Suppressor macrophage (primary cell): ENCODE data around the gene ZFAND3.

Experiments used
- DNase-seq, 4 experiments: peaks; one replicate each; pipeline ENCODE4 v3.0.0-alpha.2; 2020 to 2022

The ZFAND3 gene

DNA sequence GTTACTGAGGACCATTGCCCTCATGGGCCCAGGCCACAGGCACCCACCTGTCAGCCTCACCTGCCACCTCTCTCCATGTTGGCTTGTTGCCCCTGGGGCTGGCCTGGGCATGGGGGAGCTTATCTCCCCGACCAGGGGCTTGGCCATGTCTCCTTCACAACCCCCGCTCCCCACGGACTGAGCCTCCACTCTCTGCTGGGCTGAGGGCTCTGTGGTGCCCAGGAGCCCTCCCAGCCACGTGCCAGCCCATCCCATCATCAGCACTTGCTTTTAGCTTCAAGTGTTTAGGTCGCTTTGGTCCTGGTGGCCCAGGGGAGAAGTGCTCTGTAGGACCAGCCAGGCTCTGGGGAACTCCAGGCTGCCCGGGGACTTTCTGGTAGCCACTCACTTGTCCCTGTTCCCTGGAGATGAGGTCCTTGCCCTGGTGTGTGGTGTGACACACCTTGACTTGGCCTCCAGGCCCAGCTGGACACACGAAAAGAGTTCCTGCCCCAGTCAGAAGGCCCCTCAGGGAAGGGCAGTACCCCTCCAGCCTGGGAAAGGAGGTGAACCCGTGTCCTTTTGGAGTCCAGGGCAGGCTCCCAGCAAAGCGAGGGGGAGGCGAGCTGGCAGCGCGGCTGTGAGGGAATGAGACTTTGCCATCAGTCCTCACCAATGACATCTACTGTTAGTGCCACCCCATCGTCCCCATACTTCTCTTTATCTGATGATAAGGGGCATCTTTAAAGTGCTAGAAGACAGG, 352.6 kb downstream of the ZFAND3 start:
- no peak for DNase-seq

DNA sequence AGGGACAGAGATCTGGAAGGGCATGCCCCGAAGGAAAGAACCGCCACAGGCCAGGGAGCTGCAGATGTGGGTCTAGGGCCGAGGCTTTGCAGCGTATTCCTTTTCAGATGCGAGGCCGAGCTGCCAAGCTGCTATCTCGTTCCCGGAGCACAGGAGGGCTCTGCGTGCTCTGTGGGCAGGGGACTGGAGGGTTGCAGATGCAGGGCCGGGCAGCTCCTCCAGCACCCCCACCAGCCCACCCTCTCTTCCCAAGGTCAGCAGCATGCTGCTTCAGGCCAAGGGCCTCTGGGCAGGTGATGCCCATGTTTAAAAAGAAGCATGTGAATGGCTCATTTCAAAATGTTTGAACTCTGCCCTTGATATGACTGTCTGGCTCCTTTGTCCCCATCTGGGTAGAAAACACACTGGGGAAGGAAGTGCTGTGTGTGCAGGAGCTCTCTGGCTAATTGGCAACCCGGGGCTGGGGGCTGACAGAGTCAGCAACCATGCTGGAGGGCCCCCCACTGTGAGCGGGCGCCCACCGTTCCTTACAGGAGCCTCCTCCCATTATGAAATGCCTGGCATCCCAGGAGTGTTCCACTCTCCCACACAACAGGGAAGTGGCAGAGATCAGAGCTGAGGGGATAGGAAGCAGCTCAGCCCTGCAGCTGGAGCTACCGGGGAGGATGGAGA, 353.3 kb downstream of the ZFAND3 start:
- no peak for DNase-seq

DNA sequence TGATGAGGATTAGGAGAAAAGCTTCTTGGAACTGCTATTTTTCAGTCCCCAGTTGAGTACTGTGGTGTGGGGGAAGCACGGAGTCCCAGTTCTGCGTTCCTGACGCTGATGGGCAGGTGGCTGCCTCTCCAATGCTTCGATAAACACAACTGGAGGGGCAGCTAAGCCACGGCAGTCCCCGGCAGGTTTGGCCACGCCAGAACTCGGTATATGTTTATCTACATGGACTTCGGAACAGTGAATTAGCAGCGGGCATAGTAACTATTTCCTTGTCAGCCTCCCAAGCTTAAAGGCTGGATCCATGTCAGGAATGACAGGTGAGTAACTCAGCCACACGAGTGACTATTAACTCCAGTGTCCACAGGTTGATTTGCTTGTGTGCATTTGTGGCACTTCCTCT, 354.4 kb downstream of the ZFAND3 start:
- DNase-seq: no peak

DNA sequence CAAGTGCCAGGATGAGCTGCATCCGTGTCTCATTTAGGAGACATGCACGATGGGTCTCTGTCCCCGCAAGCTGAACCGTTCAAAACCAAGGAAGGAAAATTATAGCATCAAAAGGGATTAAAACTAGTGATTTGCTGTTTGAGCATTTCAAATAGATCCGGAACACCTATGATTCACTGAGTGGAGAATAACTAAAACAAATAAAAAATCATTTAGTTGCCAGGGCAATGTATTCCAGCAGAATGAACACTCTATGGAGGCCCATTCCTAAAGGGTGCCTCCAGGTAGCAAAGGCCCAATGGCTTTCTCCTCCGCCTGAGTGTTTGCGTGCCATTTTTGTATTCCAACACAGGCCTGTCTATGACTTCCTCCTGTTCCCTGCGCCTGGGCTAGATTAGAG, 354.8 kb downstream of the ZFAND3 start:
- DNase-seq: no peak

DNA sequence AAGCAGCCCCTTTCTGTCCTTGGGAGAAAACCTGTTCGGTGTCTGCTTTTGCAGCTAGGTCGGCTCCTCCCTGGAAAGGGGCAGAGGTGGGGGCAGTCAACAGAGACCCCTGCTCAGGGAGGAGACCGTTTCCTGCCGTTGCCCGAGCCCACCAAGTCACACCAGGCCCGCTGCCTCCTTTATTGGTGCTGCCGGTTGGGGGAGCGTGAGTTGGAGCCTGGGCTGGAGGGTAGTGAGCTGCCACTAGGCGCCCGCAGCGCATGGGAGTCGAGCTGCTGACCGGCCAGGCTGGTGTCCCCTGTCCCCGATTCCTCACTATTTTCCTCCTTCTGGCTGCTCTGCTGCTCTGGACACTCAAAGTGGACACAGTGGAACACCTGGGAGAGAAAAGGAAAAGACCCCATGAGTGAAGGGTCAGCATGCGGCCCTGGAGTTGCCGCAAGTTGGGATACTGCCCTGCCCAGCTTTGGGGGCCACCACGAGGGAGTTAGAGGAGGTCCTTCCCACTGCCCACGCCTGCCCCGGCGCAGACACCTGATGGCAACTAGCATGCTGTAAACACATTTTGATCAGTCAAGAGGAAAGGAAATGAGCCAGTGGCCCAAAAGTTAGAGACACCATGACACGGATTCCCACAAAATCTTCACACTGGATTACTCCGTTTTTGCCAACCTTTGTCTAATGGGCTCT, 355.4 kb downstream of the ZFAND3 start:
- no peak for DNase-seq

DNA sequence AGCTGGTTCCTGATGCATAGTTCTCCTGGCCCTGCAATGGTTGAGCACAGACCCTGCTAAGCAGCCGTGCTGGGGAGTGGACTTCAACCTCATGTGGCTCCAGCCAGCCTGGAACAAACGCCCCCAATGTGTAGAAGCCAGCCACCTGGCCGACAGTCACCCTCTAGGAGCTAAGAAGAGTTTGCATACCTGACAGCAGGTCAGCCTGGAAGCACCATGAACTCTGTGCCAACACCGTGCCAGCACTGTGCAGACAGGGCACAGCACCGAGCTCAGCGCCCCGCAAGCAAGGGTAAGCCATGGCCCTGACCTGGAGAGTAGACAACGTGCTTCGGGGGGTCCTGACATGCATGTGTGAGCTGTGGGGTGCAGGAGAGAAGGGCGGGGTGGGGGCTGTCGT, 356.3 kb downstream of the ZFAND3 start:
- DNase-seq: no peak

DNA sequence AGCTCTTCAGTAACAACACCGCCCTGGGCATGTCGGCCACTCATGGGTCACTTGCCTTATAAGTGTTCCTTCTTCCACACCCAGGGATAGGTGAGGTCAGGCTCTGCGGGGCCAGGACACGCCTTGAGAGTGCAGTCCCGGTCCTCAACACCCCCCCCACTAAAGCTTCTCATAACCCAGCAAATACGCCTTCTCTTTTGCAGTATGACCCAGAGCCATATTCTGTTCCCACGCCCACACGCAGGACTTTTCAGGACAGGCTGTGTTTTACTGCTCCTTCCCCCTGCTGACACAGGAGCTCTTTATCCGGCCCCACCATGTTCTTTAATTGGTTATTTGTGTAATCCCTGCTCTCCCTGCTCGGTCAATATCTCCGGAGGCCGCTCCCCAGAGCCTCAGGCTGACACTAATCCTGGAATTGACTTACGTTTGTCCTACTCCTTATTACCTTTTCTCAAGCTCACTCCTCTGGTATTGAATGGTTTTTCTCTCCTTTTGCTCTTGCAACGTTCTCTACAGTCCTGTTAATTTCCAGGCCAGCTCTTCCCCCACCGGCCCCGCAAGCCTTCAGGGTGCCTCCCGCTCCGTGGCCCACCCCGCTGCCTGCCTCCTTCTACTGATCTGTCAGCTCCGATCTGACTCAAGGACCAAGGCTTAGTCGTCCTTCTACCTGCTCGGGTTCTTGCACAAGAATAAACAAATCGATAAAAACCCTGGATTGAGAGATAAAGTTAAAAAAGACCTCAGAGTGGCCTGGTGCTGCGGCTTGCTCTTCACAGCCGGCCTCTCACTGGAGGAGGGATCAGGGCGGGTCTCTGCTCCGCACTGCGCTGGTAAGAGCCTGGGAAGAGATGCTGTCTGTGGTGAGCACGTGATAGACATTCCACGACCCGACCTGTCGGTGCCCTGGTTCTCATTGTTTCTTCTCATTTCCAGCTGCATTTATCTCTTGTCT, 357.5 kb downstream of the ZFAND3 start:
- peak in 3 of 4 experiments; percentile 15 to 30 (median 28) for DNase-seq

DNA sequence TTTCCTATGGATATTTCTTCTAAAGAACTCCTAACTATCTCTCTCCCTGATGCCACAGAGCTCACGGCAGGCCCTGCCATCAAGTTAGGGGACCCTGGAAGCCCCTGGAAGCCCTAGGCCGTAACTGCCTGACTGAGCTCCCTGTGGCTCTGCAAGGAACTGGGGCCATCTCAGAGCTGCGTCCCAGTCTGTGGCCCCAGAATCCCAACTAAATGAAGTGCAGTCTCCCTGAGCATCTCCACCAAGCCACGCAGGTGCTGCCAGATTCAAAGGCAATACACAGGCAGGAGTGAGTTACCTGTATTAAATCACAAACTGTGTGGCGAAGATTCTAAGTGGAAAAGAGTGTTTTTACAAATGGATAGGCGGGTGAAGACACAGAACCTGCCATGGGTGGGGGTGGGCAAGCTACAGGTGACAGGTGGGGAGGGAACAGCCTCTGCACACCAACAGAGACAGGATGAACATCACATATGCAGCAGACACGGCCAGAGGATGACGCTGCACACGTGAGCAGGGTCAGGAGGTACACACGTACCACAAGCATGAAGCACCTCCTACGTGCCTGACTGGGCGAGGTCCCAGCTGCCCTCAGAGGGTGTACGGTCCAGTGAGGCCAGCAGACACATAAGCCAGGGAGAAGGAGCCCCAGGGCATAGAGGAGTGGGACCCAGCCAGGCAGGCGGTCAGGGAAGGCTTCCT, 358.5 kb downstream of the ZFAND3 start:
- peak in 1 of 4 experiments; percentile 1 for DNase-seq

DNA sequence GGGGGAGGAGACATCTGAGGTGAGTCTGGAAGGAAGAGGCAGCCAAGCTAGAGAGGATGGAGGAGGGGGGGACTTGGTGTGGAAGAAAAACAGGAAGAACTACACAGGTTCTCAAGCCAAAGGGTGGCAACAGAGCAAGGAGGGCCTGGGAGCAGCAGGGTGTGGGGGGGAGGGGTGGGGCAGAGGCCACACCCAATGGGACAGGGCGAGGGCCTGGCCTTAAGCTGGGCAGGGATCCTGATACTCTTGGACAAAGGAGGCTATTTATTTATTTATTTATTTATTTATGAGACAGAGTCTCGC, 359.0 kb downstream of the ZFAND3 start:
- peak in 1 of 4 experiments; percentile 0 for DNase-seq

DNA sequence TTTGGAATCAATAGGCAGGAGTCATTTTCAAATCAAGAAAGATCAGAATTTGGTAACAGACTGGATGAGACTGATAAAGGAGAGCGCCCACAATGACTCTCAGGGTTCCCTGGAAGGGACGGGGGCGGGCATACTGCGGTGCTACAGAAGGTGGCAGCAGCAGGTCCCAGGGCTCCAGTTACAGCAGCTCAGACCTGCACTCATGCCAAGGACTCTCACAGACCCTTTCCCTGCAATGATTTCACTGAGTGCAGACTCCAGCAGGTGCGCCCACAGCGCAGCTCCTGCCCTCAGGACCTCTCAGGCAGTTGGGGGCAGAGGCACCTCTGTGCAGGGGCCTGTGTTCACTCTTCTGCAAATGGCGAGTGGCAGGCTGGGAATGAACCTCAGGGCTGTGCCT, 359.8 kb downstream of the ZFAND3 start:
- peak in 1 of 4 experiments; percentile 1 for DNase-seq

DNA sequence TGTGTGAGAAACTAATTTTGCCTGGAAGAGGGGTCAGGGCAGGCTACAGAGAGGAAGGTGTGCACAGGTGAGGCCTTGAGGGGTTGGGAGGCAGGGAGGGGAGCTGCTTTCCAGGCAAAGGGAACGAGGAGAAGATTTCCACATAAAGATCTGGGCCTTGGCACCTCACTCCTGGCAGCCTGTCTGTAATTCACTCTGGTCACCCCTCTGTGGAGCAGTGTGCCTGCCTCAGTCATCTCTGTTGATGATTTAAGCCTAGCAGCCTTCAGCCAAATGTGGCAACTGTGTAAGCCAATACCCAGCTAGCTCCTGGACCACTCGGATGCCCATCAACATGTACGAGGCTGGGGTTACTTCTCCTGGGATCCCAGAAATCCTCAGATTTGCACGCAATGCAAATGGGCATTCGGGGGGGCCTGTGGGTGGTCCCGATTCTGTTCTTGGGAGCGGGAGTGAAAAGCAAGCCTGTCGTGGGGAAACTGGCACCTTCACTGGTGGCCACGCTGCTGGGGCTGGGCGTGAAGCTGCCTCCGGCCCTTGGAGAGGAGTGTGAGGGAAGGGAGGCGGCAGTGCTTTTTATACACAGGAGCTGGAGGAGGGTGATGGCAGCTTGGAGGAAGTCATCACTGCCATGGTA, 360.4 kb downstream of the ZFAND3 start:
- DNase-seq: no peak

DNA sequence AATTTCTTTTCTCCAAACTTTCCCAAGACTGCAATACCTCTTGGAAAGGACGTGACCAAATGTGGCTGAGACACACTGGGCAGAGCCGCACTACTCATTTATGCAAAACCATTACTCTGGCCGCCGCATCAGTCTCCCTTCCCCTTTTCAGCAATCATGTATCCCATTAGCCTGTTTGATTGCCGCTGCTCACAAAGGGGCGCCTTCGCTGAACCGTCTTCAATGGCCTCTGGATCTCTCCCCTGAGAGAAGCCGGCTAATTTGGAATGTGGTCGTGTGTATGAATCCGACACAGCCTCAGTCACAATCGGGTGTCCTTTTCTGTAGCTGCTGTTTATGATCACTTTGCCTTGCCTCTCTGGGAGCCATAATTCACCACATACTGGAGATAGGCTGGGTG, 361.1 kb downstream of the ZFAND3 start:
- no peak for DNase-seq

DNA sequence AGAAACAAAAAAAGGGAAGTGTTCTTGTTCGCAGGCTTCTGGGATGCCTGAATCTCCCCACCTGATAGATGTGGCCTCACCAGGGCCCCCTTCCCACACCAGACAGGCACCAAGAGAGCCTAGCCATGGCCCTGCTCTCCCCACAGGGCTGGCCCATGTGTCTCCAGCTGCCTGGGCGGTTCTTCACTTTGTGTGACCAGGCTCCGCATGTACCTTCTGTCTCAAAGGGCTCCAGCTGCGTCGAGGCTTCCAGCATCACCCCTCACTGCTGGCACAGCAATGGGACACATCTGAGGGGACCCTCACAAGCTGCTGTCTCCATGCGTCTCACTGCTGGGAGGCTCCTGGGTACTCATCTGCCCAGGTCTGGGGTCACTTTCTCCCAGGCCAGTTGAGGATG, 362.9 kb downstream of the ZFAND3 start:
- DNase-seq: no peak

DNA sequence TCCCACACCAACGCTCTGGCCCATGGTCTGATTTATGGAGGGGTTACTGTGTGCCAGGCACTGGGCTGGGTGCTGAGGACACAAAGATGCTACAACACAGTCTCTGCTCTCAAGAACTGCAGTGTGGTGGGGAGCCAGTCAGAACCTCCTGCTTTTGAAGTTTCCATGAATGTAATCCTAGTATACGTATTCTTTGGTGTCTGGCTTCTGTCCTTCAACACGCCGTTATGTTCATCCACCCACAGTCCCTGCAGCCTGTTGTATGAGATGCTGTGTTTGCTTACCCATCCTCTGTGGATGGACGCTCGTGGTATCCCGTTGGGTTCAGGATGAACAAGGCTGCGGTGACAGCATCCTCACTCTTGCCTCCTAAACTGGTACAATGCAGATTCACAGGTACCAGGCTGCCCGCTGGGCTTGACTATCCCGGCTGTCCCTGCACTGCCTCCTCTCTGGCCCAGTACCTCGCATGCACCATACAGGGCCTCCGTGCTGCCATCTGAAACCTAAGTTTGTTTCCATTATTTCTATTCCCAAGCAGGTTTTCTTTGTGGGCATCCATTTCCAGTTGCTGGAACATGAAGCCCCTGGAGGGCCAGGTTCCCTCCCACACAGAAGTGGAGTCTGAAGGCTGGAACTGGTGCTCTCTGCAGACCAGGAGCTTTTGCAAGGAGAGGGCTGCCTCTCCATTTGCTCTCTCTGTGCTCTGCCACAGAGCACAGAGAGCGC, 364.5 kb downstream of the ZFAND3 start:
- DNase-seq: no peak

DNA sequence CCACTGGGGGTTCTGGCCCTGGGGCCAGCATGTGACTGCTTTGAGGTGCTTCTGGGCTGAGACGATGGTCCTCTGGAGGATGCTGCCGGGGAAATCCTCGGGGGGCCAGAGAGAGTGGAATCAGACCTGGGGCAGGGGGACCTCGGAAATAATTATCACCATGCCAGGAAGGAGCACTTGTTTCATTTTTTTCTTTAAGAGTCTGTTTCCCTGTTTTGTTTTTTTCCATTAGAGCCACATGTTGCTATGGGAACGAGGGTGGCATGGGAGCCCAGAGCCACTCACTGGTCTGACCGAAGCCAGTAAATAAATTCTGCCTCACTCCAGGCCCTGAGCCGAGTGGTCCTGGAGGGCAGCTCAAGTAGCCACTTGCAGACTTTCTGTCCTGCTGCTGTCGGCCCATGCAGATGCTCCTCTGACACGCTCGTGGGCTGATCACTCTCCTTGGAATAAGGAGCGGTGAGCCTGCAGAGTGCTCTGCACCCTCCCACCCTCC, 365.1 kb downstream of the ZFAND3 start:
- no peak for DNase-seq

DNA sequence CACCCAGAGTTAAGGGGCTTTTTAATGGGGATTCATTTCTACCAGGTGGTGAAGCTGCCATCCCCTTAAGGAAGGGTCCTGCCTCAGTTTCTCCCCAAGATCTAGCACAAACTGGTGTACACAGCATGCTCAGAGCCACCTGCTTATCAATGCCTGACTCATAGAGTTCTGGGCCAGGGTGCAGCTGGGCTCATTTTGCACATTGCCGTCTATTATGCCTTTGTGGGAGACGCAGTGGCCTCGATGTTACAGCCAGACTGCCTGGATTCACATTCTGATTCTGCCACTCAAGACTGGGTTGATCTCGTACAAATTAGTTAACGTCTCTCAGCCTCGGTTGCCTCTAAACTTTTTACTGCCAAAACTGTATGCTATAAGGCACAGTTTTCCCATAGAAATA, 365.7 kb downstream of the ZFAND3 start:
- no peak for DNase-seq

DNA sequence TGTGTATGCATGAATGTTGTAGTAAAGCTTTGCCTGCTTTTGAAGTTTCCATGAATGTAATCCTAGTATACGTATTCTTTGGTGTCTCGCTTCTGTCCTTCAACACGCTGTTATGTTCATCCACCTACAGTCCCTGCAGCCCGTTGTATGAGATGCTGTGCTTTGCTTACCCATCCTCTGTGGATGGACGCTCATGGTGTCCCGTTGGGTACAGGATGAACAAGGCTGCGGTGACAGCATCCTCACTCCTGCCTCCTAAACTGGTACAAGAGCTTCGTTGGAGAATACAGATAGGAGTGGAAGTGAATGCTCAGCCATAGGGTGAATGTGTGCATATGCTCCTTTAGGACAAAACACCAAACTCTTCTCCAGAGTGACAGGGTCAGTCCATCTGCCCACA, 366.2 kb downstream of the ZFAND3 start:
- DNase-seq: no peak

DNA sequence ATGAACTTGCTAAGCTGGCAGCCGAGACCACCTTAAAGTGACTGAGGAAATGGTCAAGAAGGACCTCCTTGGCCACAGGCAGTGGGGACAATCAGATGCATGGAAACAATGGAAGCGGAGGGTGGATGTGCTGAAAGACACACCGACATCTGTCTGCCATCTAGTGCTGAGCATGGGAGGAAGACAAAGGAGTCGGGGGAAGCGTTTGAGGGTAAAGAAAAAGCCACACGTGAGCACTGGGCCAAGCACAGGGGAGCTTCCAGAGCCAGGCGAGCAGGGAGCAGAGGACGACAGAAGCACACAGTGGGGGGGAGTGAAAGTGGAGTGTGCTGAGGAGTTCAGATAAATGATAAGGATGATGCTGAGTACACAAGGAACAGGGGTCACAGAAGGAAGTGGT, 367.8 kb downstream of the ZFAND3 start:
- DNase-seq: no peak

DNA sequence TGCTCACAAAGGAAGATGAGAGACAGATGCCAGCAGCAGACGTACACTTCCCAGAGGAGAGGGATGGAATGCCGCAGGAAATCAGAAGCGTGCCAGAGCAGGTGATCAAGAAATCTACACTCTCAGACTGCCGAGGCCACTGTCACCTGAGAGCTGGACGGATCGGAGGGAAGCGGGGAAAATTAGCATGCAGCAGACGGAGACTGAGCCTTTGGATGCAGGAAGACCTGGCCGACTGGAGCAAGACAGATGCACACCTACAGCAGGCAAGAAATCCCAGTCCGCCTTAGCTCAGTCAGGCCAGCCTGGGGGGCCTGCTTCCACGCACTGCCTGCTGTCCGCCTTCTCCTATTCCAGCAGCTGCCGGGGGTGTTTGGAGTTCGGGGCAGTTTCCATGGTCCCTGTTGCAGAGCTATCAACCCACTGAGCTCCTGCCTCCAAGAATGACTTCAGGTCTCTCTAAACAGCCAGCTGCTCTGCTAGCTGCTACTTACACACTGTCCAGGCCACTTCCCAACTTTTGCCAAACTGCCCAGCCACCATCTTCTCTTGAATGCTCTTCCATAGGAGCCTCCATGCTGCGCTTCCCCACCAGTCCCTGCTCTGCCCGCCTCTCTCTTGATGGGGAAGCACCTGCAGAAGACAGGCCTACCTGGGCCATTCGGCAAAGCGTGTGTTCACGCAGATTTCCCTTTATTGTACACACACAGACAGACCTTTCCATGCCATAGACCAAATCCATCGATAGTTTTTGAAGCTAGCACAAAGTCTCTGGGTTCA, 368.5 kb downstream of the ZFAND3 start:
- DNase-seq: no peak
